Fibroblast of the aortic adventitia (primary cell): ENCODE data around the gene SNX21. TPM values are rescaled to one million over a fixed set of nuclear protein-coding genes. Genes with fewer than 3 reads are reported as not detected.

Experiments used
- DNase-seq: peaks from one replicate; pipeline ENCODE4 v3.0.0-alpha.2; 2010; ENCODE audit warnings: low read depth
- H3K4me3 ChIP-seq: 2 replicates; pipeline ENCODE4 v1.5.1; 2011; ENCODE audit warnings: low read depth, mild to moderate bottlenecking, control low read depth, low read length, moderate library complexity
- CTCF ChIP-seq: IDR thresholded peaks from 2 replicates; pipeline ENCODE4 v1.5.1; 2011; ENCODE audit warnings: mild to moderate bottlenecking, low read length, control low read depth, inconsistent platforms; ENCODE audit not compliant: insufficient read depth
- total RNA-seq: library from RNA; depleted of rRNA; stranded (reverse); fragments of >200 nt; gene quantifications from 2 replicates; pipeline ENCODE4 v1.2.3, GENCODE V29; 2012; ENCODE audit warnings: low replicate concordance

Gene SNX21
- total RNA-seq, 1 donor = 90.7 TPM

- no peak for DNase-seq
- TF ChIP-seq CTCF = no peak
- no peak overlapping the region for H3K4me3 ChIP-seq
These were observed 31.7 kb upstream of the SNX21 start for GRCh38 chr20:45801851-45802250.

- DNase-seq = no peak
- TF ChIP-seq CTCF = no peak
- no peak overlapping the region for H3K4me3 ChIP-seq
These were observed 23.2 kb upstream of the SNX21 start for GRCh38 chr20:45810191-45810970.

- peak within 1 kb of the TSS; percentile 82 for H3K4me3 ChIP-seq
- peak; percentile 100 for DNase-seq
- TF ChIP-seq CTCF = no peak
These were observed 21.2 kb upstream of the SNX21 start, which contains the start of gene UBE2C for GRCh38 chr20:45812157-45813005. TSS of gene UBE2C (plus strand) at chr20:45812644. CDS start at chr20:45812696, 52 bp downstream.

GRCh38 chr20:45813006-45813340 is 20.6 kb upstream of the SNX21 start:
- no peak for DNase-seq
- H3K4me3 ChIP-seq = peak overlapping the region; percentile 82
- TF ChIP-seq CTCF = no peak

- H3K4me3 ChIP-seq = peak overlapping the region; percentile 82
- TF ChIP-seq CTCF = no peak
- DNase-seq = no peak
These were observed 20.1 kb upstream of the SNX21 start for GRCh38 chr20:45813489-45813888.

GRCh38 chr20:45814314-45814713 is 19.3 kb upstream of the SNX21 start:
- no peak for DNase-seq
- TF ChIP-seq CTCF = no peak
- peak overlapping the region; percentile 3 for H3K4me3 ChIP-seq
